Measurements from ENCODE around the gene CTNND2.

DNA sequence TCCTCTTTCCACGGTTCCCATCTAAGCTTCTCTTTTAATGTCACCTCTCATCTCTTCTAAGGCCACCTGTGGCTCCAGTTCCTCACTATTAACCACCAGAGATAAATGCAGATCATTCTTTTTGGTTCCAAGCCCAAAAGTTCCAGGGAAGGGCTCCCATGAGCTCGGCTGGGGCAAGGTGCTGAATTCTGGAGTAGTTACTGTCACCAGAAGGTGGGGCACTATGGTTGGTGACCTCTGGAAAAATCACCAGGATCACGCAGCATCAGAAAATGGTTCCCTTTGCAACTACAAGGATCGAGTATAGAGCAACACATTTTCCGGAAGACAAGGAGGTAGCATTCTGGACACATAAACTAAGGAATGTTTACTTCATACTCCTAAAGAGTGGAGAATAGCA, 614.5 kb downstream of the CTNND2 start:
- TF ChIP-seq, protein P1, sequence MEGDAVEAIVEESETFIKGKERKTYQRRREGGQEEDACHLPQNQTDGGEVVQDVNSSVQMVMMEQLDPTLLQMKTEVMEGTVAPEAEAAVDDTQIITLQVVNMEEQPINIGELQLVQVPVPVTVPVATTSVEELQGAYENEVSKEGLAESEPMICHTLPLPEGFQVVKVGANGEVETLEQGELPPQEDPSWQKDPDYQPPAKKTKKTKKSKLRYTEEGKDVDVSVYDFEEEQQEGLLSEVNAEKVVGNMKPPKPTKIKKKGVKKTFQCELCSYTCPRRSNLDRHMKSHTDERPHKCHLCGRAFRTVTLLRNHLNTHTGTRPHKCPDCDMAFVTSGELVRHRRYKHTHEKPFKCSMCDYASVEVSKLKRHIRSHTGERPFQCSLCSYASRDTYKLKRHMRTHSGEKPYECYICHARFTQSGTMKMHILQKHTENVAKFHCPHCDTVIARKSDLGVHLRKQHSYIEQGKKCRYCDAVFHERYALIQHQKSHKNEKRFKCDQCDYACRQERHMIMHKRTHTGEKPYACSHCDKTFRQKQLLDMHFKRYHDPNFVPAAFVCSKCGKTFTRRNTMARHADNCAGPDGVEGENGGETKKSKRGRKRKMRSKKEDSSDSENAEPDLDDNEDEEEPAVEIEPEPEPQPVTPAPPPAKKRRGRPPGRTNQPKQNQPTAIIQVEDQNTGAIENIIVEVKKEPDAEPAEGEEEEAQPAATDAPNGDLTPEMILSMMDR (IDR thresholded peaks at IDR 0.05 in 2 of 3, conservative IDR thresholded peaks at IDR 0.05 in 1 of 3; ENCODE audit: insufficient read depth in 2 of 3, low read depth in 1 of 3, low read length in 3 of 3), result no peak
- TF ChIP-seq ASH1L (IDR thresholded peaks at IDR 0.05; ENCODE audit: borderline replicate concordance, low read depth, partially characterized antibody) (no peak), DDX20 (tag; IDR thresholded peaks at IDR 0.05; ENCODE audit: low read depth) (no peak)

Data from K562 (cell line).